GM12878 (cell line): ENCODE measurements around the gene KIF21A. TPM values are rescaled to one million over a fixed set of nuclear protein-coding genes. Genes with fewer than 3 reads are reported as not detected.

ENCODE experiments used
- ATAC-seq: fragments of 200-7000 bp; cut with Tn5 transposase; 3 replicates; pipeline ENCODE4 v1.9.1; 2020; ENCODE audit warnings: mild to moderate bottlenecking, moderate library complexity
- BruUV-seq: library from RNA; stranded (reverse); fragments of 400-500 nt; replicated peaks from 2 replicates; lab custom pipeline; 2021; lab: Mats Ljungman, UMichigan
- CTCF ChIA-PET: fragments of 300-600 bp; sonication (Branson Sonifier 250); formaldehyde crosslinking; extraction: SDS; loops from one replicate; lab custom pipeline; 2021; ENCODE audit warnings: inconsistent platforms; lab: Yijun Ruan, JAX
- POLR2A ChIA-PET: fragments of 350-600 bp; formaldehyde crosslinking; extraction: SDS; loops from one replicate; lab custom pipeline; 2021; ENCODE audit warnings: inconsistent platforms; lab: Charles Lee
- RAD21 ChIA-PET: fragments of 300-600 bp; sonication (Branson Sonifier 250); formaldehyde crosslinking; loops from one replicate; lab custom pipeline; 2023; ENCODE audit warnings: antibody characterized with exemption; ENCODE audit not compliant: unreplicated experiment; lab: Charles Lee
- SMC1A ChIA-PET: fragments of 300-600 bp; sonication (Branson Sonifier 250); formaldehyde crosslinking; loops from one replicate; lab custom pipeline; 2023; ENCODE audit not compliant: unreplicated experiment, uncharacterized antibody; lab: Charles Lee
- DNase-seq: peaks from one replicate; pipeline ENCODE4 v3.0.0-alpha.2; 2011; ENCODE audit warnings: low read depth, low spot score
- FAIRE-seq: peaks from 3 replicates; lab custom pipeline; 2011; peaks lifted over from hg19 to GRCh38; lab: Jason Lieb, UNC
- H2AFZ ChIP-seq: 2 replicates; pipeline ENCODE4 v1.6.0; 2011; ENCODE audit warnings: low read depth, low read length, control low read depth; ENCODE audit not compliant: control insufficient read depth
- H3K27ac ChIP-seq: 2 replicates; pipeline ENCODE4 v1.5.1; 2011; ENCODE audit warnings: control low read depth; ENCODE audit not compliant: control insufficient read depth, insufficient read depth
- H3K27me3 ChIP-seq, 2 experiments: replicated peaks in 1 of 2; 2 replicates each; pipeline versions ENCODE4 v1.6.0 to v1.6.1; 2011; ENCODE audit warnings: low read length in 1 of 2; ENCODE audit not compliant: control insufficient read depth in 2 of 2, insufficient read depth in 2 of 2
- H3K36me3 ChIP-seq, 2 experiments: 2 replicates each; pipeline ENCODE4 v1.5.1; 2011; ENCODE audit warnings: low read length in 1 of 2; ENCODE audit not compliant: control insufficient read depth in 2 of 2, insufficient read depth in 2 of 2
- H3K4me1 ChIP-seq: 2 replicates; pipeline ENCODE4 v1.6.1; 2011; ENCODE audit warnings: mild to moderate bottlenecking, low read length, moderate library complexity, mixed read lengths; ENCODE audit not compliant: control insufficient read depth, insufficient read depth
- H3K4me2 ChIP-seq: 2 replicates; pipeline ENCODE4 v1.6.0; 2011; ENCODE audit warnings: control low read depth; ENCODE audit not compliant: control insufficient read depth, insufficient read depth
- H3K4me3 ChIP-seq: fragments of 200-600 bp; sonication (generic); 2 replicates; pipeline ENCODE4 v1.5.1; 2016
- H3K79me2 ChIP-seq: 2 replicates; pipeline ENCODE4 v1.6.0; 2011; ENCODE audit warnings: low read length; ENCODE audit not compliant: control insufficient read depth, insufficient read depth
- H3K9ac ChIP-seq: 2 replicates; pipeline ENCODE4 v1.8.0; 2011; ENCODE audit warnings: low read length, control low read depth, mixed read lengths; ENCODE audit not compliant: control insufficient read depth, insufficient read depth
- H3K9me3 ChIP-seq: replicated peaks from 3 replicates; pipeline ENCODE4 v1.5.1; 2011; ENCODE audit warnings: mild to moderate bottlenecking, low read length; ENCODE audit not compliant: control insufficient read depth, insufficient read depth
- H4K20me1 ChIP-seq: 2 replicates; pipeline ENCODE4 v1.6.0; 2011; ENCODE audit not compliant: control insufficient read depth, insufficient read depth
- BHLHE40 ChIP-seq, 2 experiments: fragments of 450-650 bp in 1 of 2; IDR thresholded peaks; 2 replicates each; pipeline ENCODE4 v1.6.1; 2011 to 2017; ENCODE audit warnings: low read depth in 2 of 2, borderline replicate concordance in 1 of 2, improper control_type of control experiment in 1 of 2, low read length in 1 of 2, mild to moderate bottlenecking in 1 of 2
- CBX3 ChIP-seq: fragments of 200-600 bp; sonication (generic); IDR thresholded peaks from 2 replicates; pipeline ENCODE4 v1.6.1; 2016; ENCODE audit warnings: low read depth, borderline replicate concordance
- DPF2 ChIP-seq: fragments of 450-650 bp; IDR thresholded peaks from 2 replicates; pipeline ENCODE4 v1.6.1; 2017; ENCODE audit warnings: mild to moderate bottlenecking
- ETV6 ChIP-seq, 2 experiments: fragments of 450-650 bp in 1 of 2; IDR thresholded peaks in 1 of 2; conservative IDR thresholded peaks in 1 of 2; 2 replicates each; pipeline ENCODE4 v1.6.1; 2014; ENCODE audit warnings: antibody characterized with exemption in 1 of 2, borderline replicate concordance in 1 of 2, low read depth in 1 of 2, mild to moderate bottlenecking in 1 of 2, moderate library complexity in 1 of 2
- IKZF1 ChIP-seq: fragments of 450-650 bp; conservative IDR thresholded peaks from 2 replicates; pipeline ENCODE4 v1.6.1; 2017; ENCODE audit warnings: antibody characterized with exemption, mild to moderate bottlenecking
- IRF4 ChIP-seq: IDR thresholded peaks from 2 replicates; pipeline ENCODE4 v1.6.1; 2011; ENCODE audit warnings: low read depth, low read length
- NFYA ChIP-seq: IDR thresholded peaks from 2 replicates; pipeline ENCODE4 v1.6.1; 2011; ENCODE audit warnings: low read depth, mild to moderate bottlenecking, low read length, improper control_type of control experiment, borderline replicate concordance
- NR2C2 ChIP-seq: IDR thresholded peaks from 2 replicates; pipeline ENCODE4 v1.6.1; 2011; ENCODE audit warnings: borderline replicate concordance, low read depth; ENCODE audit not compliant: control insufficient read depth, insufficient read length
- RCOR1 ChIP-seq: conservative IDR thresholded peaks from 2 replicates; pipeline ENCODE4 v1.6.1; 2012; ENCODE audit warnings: low read depth, low read length, improper control_type of control experiment
- SMC3 ChIP-seq: IDR thresholded peaks from 2 replicates; pipeline ENCODE4 v1.6.1; 2011; ENCODE audit warnings: low read length, improper control_type of control experiment, borderline replicate concordance
- SRF ChIP-seq, 2 experiments: IDR thresholded peaks; 2 replicates each; pipeline ENCODE4 v1.6.1; 2011; ENCODE audit warnings: low read depth in 2 of 2, low read length in 2 of 2, mild to moderate bottlenecking in 1 of 2, moderate library complexity in 1 of 2
- TCF3 ChIP-seq: IDR thresholded peaks from 2 replicates; pipeline ENCODE4 v1.6.1; 2012; ENCODE audit warnings: low read depth, mild to moderate bottlenecking, low read length, borderline replicate concordance; ENCODE audit not compliant: insufficient read depth
- TCF7 ChIP-seq: IDR thresholded peaks from 2 replicates; pipeline ENCODE4 v1.6.1; 2014; ENCODE audit warnings: antibody characterized with exemption, borderline replicate concordance
- ZNF274 ChIP-seq: IDR thresholded peaks from one replicate; pipeline ENCODE4 v1.8.0; 2011; ENCODE audit not compliant: insufficient read length, insufficient read depth
- WGBS: methylation state at CpG from one replicate; pipeline ENCODE4 v1.1.6; 2016; ENCODE audit warnings: low lambda C conversion rate; ENCODE audit not compliant: insufficient replicate concordance, insufficient coverage; ENCODE audit errors: missing lambda C conversion rate; 5-methylcytosine and 5-hydroxymethylcytosine counted together
- in situ Hi-C: fragments of 300-500 bp; cut with MboI; formaldehyde crosslinking; loops from 9 replicates; pipeline ENCODE4 v1.14.3; 2018; ENCODE audit warnings: mixed read lengths
- intact Hi-C: fragments of 100-400 bp; cut with micrococcal nuclease; formaldehyde crosslinking; loops from one replicate; pipeline ENCODE4 v1.14.2; 2022; ENCODE audit not compliant: unreplicated experiment
- polyA plus RNA-seq, 11 experiments: library from polyadenylated mRNA; depleted of rRNA in 4 of 11; unstranded in 6 of 11; stranded (reverse) in 5 of 11; fragments of >200 nt; fragmentation: Nextera tagmentation in 4 of 11; fragmentation: Illumina TruSeq in 1 of 11; extraction: Ambion mirVana in 4 of 11; extraction: Trizol in 1 of 11; gene quantifications; 1 replicate in 1 of 11; 2 replicates in 10 of 11; pipeline versions ENCODE4 v1.2.1 to v1.2.3, GENCODE V29; 2011 to 2016; ENCODE audit warnings: inconsistent platforms in 2 of 11, missing spikeins in 2 of 11, low read depth in 1 of 11
- total RNA-seq, 4 experiments: library from RNA; depleted of rRNA in 3 of 4; stranded (reverse); fragments of >200 nt in 3 of 4; fragmentation: Illumina TruSeq in 1 of 4; extraction: Trizol in 1 of 4; gene quantifications; 2 replicates each; pipeline versions ENCODE4 v1.2.1 to v1.2.3, GENCODE V29; 2013 to 2021
- TF ChIP-seq, protein P1 (sequence below): fragments of 450-650 bp; IDR thresholded peaks from 2 replicates; pipeline ENCODE4 v1.6.1; 2017; ENCODE audit warnings: borderline replicate concordance
- TF ChIP-seq, protein P2 (sequence below): fragments of 450-650 bp; conservative IDR thresholded peaks from 2 replicates; pipeline ENCODE4 v1.6.1; 2017; ENCODE audit warnings: mild to moderate bottlenecking, moderate library complexity
- TF ChIP-seq, protein P3 (sequence below): fragments of 150-350 bp; IDR thresholded peaks from 2 replicates; pipeline ENCODE4 v1.6.1; 2014; ENCODE audit warnings: mild to moderate bottlenecking, low read depth, low read length

The KIF21A gene
- total and polyA plus RNA-seq, 10 of the 15 experiments (the other 5 are each of a cell fraction or from before 2014, with no cell fraction given) = 21.3 to 42.1 (median 24.5) TPM

DNA sequence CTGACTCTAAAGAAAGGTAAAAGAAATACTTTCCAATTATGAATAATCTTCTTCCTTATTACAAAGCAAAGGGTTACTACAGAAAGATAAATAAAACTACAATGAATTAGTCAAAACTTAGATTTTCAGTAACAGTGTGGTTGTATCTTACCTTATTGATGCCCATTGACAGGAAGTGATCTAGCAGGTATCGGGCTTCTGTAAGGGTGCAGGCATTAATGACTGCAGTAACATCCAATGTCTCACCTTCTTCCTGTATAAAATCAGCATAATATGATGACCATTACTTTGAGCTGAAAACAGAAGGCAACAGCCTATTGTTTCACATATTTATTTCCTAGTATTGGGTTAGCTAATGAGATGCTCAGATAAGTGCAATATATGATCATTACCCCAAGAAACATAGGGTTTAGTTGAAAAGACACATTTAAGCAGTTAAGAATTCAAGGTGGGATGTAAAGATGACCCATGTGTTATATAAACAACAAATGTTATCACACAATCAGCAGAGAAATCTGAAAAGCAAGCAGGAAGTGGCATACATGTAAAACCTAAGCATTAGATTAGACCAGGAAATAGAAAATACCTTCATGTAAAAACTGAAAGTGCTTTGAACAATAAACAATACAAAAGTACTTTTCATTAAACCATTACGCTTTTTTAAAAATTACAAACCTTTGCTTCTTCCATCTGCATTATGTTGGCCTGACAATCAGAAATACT, 111.2 kb downstream of the KIF21A start:
- ChIA-PET CTCF (interaction anchor here (0.6 kb wide), 1 partner anchor 9 kb away, joined by 3 read pairs; no protein-coding TSS in a partner anchor), RAD21 (no interaction called here), SMC1A (no interaction called here), POLR2A (no interaction called here)
- FAIRE-seq (no peak), DNase-seq (no peak), ATAC-seq (no peak)
- no peak overlapping the region for H3K4me3 ChIP-seq
- H3K79me2 ChIP-seq = no peaks in the 10 kb centered on the region
- in situ Hi-C loops = loop anchor here (25.0 kb wide), 1 partner anchor 106 kb away; the partner anchor contains the start of gene KIF21A
- no peaks in the 10 kb centered on the region for H4K20me1 ChIP-seq
- H3K9me3 ChIP-seq = no peaks in the 10 kb centered on the region
- H3K27me3 ChIP-seq = no peaks in the 10 kb centered on the region
- no peak overlapping the region for H3K9ac ChIP-seq
- no peak overlapping the region for H2AFZ ChIP-seq
- H3K4me1 ChIP-seq = no peaks in the 10 kb centered on the region
- H3K36me3 ChIP-seq = peaks cover 2 to 4% of the 10 kb centered on the region in 2 experiments; a peak in 2 of 4 replicates
- H3K4me2 ChIP-seq = no peak overlapping the region
- no peak overlapping the region for H3K27ac ChIP-seq
- WGBS = 97% methylated on average over 2 of the region's 2 CpGs
- intact Hi-C loops = no loop called here
- no TSS peak for BruUV-seq
- TF ChIP-seq, protein P1, sequence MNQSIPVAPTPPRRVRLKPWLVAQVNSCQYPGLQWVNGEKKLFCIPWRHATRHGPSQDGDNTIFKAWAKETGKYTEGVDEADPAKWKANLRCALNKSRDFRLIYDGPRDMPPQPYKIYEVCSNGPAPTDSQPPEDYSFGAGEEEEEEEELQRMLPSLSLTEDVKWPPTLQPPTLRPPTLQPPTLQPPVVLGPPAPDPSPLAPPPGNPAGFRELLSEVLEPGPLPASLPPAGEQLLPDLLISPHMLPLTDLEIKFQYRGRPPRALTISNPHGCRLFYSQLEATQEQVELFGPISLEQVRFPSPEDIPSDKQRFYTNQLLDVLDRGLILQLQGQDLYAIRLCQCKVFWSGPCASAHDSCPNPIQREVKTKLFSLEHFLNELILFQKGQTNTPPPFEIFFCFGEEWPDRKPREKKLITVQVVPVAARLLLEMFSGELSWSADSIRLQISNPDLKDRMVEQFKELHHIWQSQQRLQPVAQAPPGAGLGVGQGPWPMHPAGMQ = no peak
- TF ChIP-seq CBX3 = no peak
- no peak for TF ChIP-seq ETV6 (conservative IDR thresholded peaks at IDR 0.05 in 1 of 2, IDR thresholded peaks at IDR 0.05 in 1 of 2; ENCODE audit: borderline replicate concordance in 1 of 2, low read depth in 1 of 2)
- no peak for TF ChIP-seq NR2C2
- TF ChIP-seq DPF2 = no peak
- TF ChIP-seq, protein P2, sequence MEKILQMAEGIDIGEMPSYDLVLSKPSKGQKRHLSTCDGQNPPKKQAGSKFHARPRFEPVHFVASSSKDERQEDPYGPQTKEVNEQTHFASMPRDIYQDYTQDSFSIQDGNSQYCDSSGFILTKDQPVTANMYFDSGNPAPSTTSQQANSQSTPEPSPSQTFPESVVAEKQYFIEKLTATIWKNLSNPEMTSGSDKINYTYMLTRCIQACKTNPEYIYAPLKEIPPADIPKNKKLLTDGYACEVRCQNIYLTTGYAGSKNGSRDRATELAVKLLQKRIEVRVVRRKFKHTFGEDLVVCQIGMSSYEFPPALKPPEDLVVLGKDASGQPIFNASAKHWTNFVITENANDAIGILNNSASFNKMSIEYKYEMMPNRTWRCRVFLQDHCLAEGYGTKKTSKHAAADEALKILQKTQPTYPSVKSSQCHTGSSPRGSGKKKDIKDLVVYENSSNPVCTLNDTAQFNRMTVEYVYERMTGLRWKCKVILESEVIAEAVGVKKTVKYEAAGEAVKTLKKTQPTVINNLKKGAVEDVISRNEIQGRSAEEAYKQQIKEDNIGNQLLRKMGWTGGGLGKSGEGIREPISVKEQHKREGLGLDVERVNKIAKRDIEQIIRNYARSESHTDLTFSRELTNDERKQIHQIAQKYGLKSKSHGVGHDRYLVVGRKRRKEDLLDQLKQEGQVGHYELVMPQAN = no peak
- no peak for TF ChIP-seq BHLHE40 (IDR thresholded peaks at IDR 0.05; ENCODE audit: borderline replicate concordance in 1 of 2, low read depth in 2 of 2, low read length in 1 of 2)
- no peak for TF ChIP-seq RCOR1
- TF ChIP-seq SMC3 = no peak
- no peak for TF ChIP-seq IRF4
- no peak for TF ChIP-seq IKZF1
- TF ChIP-seq, protein P3, sequence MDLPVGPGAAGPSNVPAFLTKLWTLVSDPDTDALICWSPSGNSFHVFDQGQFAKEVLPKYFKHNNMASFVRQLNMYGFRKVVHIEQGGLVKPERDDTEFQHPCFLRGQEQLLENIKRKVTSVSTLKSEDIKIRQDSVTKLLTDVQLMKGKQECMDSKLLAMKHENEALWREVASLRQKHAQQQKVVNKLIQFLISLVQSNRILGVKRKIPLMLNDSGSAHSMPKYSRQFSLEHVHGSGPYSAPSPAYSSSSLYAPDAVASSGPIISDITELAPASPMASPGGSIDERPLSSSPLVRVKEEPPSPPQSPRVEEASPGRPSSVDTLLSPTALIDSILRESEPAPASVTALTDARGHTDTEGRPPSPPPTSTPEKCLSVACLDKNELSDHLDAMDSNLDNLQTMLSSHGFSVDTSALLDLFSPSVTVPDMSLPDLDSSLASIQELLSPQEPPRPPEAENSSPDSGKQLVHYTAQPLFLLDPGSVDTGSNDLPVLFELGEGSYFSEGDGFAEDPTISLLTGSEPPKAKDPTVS = no peak
- TF ChIP-seq SRF (IDR thresholded peaks at IDR 0.05; ENCODE audit: low read depth in 2 of 2, low read length in 2 of 2) = no peak
- no peak for TF ChIP-seq TCF3
- no peak for TF ChIP-seq ZNF274
- TF ChIP-seq NFYA = no peak
- TF ChIP-seq TCF7 = no peak
